Mucosa of descending colon (tissue), 3 donors: ENCODE measurements around the gene CNDP2. TPM values are rescaled to one million over a fixed set of nuclear protein-coding genes. Genes with fewer than 3 reads are reported as not detected.

Experiments used
- ATAC-seq: fragments of 200-7000 bp; cut with Tn5 transposase; one replicate; pipeline ENCODE4 v1.9.1; 2020; ENCODE audit warnings: mild to moderate bottlenecking, moderate library complexity
- DNase-seq, 3 donors: peaks; one replicate each; pipeline ENCODE4 v3.0.0-alpha.2; 2020
- H3K36me3 ChIP-seq: fragments of 200-600 bp; one replicate; pipeline ENCODE4 v1.8.0; 2021; ENCODE audit warnings: low read depth, mild to moderate bottlenecking
- H3K4me1 ChIP-seq: fragments of 200-600 bp; one replicate; pipeline ENCODE4 v1.8.0; 2021; ENCODE audit warnings: low read depth, mild to moderate bottlenecking
- H3K4me3 ChIP-seq: fragments of 200-600 bp; one replicate; pipeline ENCODE4 v1.8.0; 2021; ENCODE audit warnings: mild to moderate bottlenecking
- H3K9me3 ChIP-seq: fragments of 200-600 bp; one replicate; pipeline ENCODE4 v1.8.0; 2021; ENCODE audit warnings: mild to moderate bottlenecking
- CTCF ChIP-seq: fragments of 200-600 bp; IDR thresholded peaks from one replicate; pipeline ENCODE4 v1.8.0; 2022; ENCODE audit warnings: antibody characterized with exemption, mild to moderate bottlenecking
- intact Hi-C, 2 donors: fragments of 100-400 bp; cut with DNase I in 1 of 2; cut with micrococcal nuclease in 1 of 2; formaldehyde crosslinking; loops; one replicate each; pipeline versions ENCODE4 v1.11.0 to v1.11.1; 2022; cut with DNase I, micrococcal nuclease
- total RNA-seq, 3 donors: library from RNA; stranded (reverse); fragmentation: NEBNext Ultra II Directional in 2 of 3; extraction: Animal tissue kit (Norgen Biotek cat#: 25700) in 2 of 3; gene quantifications; one replicate each; pipeline versions ENCODE4 v1.2.1 to v1.2.4, GENCODE V29; 2021 to 2023
- donor health status: DM: no; HTN: no; CAD: no; lungs with moderate emphysema.
- donor health status: DM: no; HTN: no; CAD: no.
- donor health status: DM: no; HTN: yes; CAD: no.

Gene CNDP2
- total RNA-seq, 3 donors from 2014 or later: 148 to 263 (median 244) TPM

GRCh38 chr18:74550886-74551285 is 54.7 kb downstream of the CNDP2 start:
- Histone ChIP-seq H3K4me1 (no peaks in the 10 kb centered on the region), H3K9me3 (peaks cover 14% of the 10 kb centered on the region), H3K36me3 (no peaks in the 10 kb centered on the region), H3K4me3 (no peak overlapping the region)
- intact Hi-C loops: loop anchor here in 1 of 2 donors (5.0 kb wide), 2 partner anchors 199 to 354 kb away; no protein-coding TSS in a partner anchor
- no peak for TF ChIP-seq CTCF
- no peak for DNase-seq
- no peak for ATAC-seq

DNA sequence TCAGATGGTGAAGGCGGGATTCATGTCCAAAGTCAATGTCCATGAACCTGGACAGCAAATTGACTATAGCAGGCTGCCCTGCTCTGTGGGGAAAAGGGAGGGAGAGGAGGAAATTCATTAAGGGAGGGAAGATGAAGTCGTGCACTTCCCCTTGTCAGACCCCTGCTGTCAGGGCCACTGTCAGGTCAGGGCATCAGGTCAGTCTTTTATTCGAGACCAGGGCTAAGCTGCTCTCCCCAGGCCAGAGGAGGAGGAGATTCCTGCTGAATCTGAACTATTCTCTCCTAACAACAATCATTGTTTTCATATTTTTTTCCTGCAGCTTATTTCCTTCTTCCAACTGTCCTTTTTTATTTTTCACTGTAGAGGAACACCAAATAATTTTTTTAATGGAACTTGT is 55.3 kb downstream of the CNDP2 start:
- intact Hi-C loops: loop anchor here in 1 of 2 donors (5.0 kb wide), 2 partner anchors 199 to 354 kb away; no protein-coding TSS in a partner anchor

GRCh38 chr18:74551936-74552555 is 55.9 kb downstream of the CNDP2 start:
- H3K36me3 ChIP-seq: no peaks in the 10 kb centered on the region
- DNase-seq: peak in 2 of 3 donors; percentile 80 to 98
- H3K9me3 ChIP-seq: peaks cover 14% of the 10 kb centered on the region
- ATAC-seq: peak; percentile 98
- no peaks in the 10 kb centered on the region for H3K4me1 ChIP-seq
- H3K4me3 ChIP-seq: no peak overlapping the region
- intact Hi-C loops: loop anchor here in 1 of 2 donors (5.0 kb wide), 2 partner anchors 200 to 355 kb away; no protein-coding TSS in a partner anchor
- TF ChIP-seq CTCF: peak; percentile 65

More for the DNA sequence above, 55.3 kb downstream of the CNDP2 start:
- ATAC-seq: no peak
- Histone ChIP-seq H3K4me3 (no peak overlapping the region), H3K4me1 (no peaks in the 10 kb centered on the region), H3K36me3 (no peaks in the 10 kb centered on the region), H3K9me3 (peaks cover 14% of the 10 kb centered on the region)
- no peak for DNase-seq
- TF ChIP-seq CTCF: no peak

DNA sequence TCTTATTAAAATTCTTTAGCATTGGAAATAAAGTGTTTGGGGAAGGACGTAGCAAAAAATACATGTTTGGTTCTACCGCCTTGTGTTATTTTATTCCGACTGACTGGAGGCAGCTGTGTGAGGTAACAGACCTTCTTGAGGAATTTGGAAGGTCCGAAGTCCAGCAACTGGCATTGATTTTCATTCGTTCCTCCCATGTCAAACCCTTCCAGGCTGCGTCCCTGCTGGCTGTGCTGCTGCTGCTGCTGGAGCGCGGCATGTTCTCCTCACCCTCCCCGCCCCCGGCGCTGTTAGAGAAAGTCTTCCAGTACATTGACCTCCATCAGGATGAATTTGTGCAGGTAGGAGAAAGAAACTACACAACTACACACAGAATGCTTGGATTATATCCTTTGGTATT is 60.0 kb downstream of the CNDP2 start:
- H3K4me3 ChIP-seq: no peak overlapping the region
- no peaks in the 10 kb centered on the region for H3K9me3 ChIP-seq
- no peak for DNase-seq
- ATAC-seq: no peak
- intact Hi-C loops: loop anchor here in 1 of 2 donors (5.0 kb wide), 1 partner anchor 204 kb away; no protein-coding TSS in a partner anchor
- H3K36me3 ChIP-seq: no peaks in the 10 kb centered on the region
- H3K4me1 ChIP-seq: no peaks in the 10 kb centered on the region
- TF ChIP-seq CTCF: no peak

DNA sequence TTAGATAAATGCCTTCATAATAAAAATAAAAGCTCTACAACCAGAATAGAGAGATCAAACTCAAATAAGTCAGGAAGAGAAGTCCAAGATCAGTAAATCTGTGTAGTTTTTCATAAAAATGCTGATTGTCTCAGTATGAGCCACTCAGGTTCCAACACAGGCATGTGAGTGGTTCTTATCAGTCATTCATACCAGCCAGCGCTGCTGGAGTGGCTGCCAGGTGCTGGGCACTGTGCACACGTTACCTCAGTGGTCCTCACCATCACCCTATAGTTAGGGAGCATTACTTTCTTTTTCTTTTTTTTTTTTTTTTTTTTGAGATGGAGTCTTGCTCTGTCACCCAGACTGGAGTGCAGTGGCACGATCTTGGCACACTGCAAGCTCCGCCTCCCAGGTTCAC is 61.9 kb downstream of the CNDP2 start:
- no peak for ATAC-seq
- TF ChIP-seq CTCF: no peak
- Histone ChIP-seq H3K4me1 (no peaks in the 10 kb centered on the region), H3K36me3 (no peaks in the 10 kb centered on the region), H3K4me3 (no peak overlapping the region), H3K9me3 (no peaks in the 10 kb centered on the region)
- intact Hi-C loops: loop anchor here in 1 of 2 donors (5.0 kb wide), 1 partner anchor 206 kb away; no protein-coding TSS in a partner anchor
- DNase-seq: no peak
